ENCODE measurements around the gene HSP90AA1.

GRCh38 chr14:102087762-102088011 is 843 bp upstream of the HSP90AA1 start:
- TF ChIP-seq POLR2AphosphoS5 (IDR thresholded peaks at IDR 0.05; ENCODE audit: low read depth, low read length) (no peak), POLR2A (IDR thresholded peaks at IDR 0.05; ENCODE audit: low read depth, low read length) (no peak), TAF1 (IDR thresholded peaks at IDR 0.05; ENCODE audit: low read depth, low read length) (no peak), SPI1 (IDR thresholded peaks at IDR 0.05; ENCODE audit: low read depth, low read length) (no peak), POU2F2 (IDR thresholded peaks at IDR 0.05; ENCODE audit: low read depth, low read length) (no peak), PAX5 (IDR thresholded peaks at IDR 0.05; ENCODE audit: insufficient read depth, low read length, severe bottlenecking) (no peak)

Measured in GM12891 (cell line).